Measurements from ENCODE around the gene SCD5.

The SCD5 gene

GRCh38 chr4:82744284-82744968 lies 54.2 kb downstream of the SCD5 start:
- TF ChIP-seq FOXP2 (optimal IDR thresholded peaks at IDR 0.05; ENCODE audit: borderline replicate concordance, extremely low read depth, extremely low read length, insufficient read depth), result no peak

GRCh38 chr4:82741188-82741587 lies 57.4 kb downstream of the SCD5 start:
- TF ChIP-seq FOXP2 (optimal IDR thresholded peaks at IDR 0.05; ENCODE audit: borderline replicate concordance, extremely low read depth, extremely low read length, insufficient read depth), result no peak

- no peak for TF ChIP-seq TAF1 (IDR thresholded peaks at IDR 0.05; ENCODE audit: borderline replicate concordance, insufficient read depth, low read length)
- peak; percentile 47 for TF ChIP-seq FOXP2 (optimal IDR thresholded peaks at IDR 0.05; ENCODE audit: borderline replicate concordance, extremely low read depth, extremely low read length, insufficient read depth)
Measured at GRCh38 chr4:82739287-82740190, 59.1 kb downstream of the SCD5 start.

GRCh38 chr4:82737354-82737753 lies 61.2 kb downstream of the SCD5 start:
- TF ChIP-seq REST (IDR thresholded peaks at IDR 0.05; ENCODE audit: insufficient read depth in 1 of 2, low read depth in 2 of 2, low read length in 2 of 2), result no peak
- TF ChIP-seq FOXP2 (optimal IDR thresholded peaks at IDR 0.05; ENCODE audit: borderline replicate concordance, extremely low read depth, extremely low read length, insufficient read depth), result no peak
- no peak for TF ChIP-seq POLR2AphosphoS5 (IDR thresholded peaks at IDR 0.05; ENCODE audit: low read depth, low read length)
- TF ChIP-seq TAF1 (IDR thresholded peaks at IDR 0.05; ENCODE audit: borderline replicate concordance, insufficient read depth, low read length), result no peak
- TF ChIP-seq SIN3A (IDR thresholded peaks at IDR 0.05; ENCODE audit: borderline replicate concordance, insufficient read depth, low read length), result no peak

GRCh38 chr4:82733636-82734035 lies 65.0 kb downstream of the SCD5 start:
- TF ChIP-seq FOXP2 (optimal IDR thresholded peaks at IDR 0.05; ENCODE audit: borderline replicate concordance, extremely low read depth, extremely low read length, insufficient read depth), result no peak
- TF ChIP-seq POLR2AphosphoS5 (IDR thresholded peaks at IDR 0.05; ENCODE audit: low read depth, low read length), result no peak
- TF ChIP-seq SIN3A (IDR thresholded peaks at IDR 0.05; ENCODE audit: borderline replicate concordance, insufficient read depth, low read length), result no peak

GRCh38 chr4:82728301-82728700 lies 70.3 kb downstream of the SCD5 start:
- TF ChIP-seq TAF1 (IDR thresholded peaks at IDR 0.05; ENCODE audit: borderline replicate concordance, insufficient read depth, low read length), result no peak
- no peak for TF ChIP-seq REST (IDR thresholded peaks at IDR 0.05; ENCODE audit: insufficient read depth in 1 of 2, low read depth in 2 of 2, low read length in 2 of 2)
- TF ChIP-seq FOXP2 (optimal IDR thresholded peaks at IDR 0.05; ENCODE audit: borderline replicate concordance, extremely low read depth, extremely low read length, insufficient read depth), result no peak
- no peak for TF ChIP-seq SIN3A (IDR thresholded peaks at IDR 0.05; ENCODE audit: borderline replicate concordance, insufficient read depth, low read length)
- no peak for TF ChIP-seq POLR2AphosphoS5 (IDR thresholded peaks at IDR 0.05; ENCODE audit: low read depth, low read length)

- TF ChIP-seq SIN3A (IDR thresholded peaks at IDR 0.05; ENCODE audit: borderline replicate concordance, insufficient read depth, low read length) (no peak), FOXP2 (optimal IDR thresholded peaks at IDR 0.05; ENCODE audit: borderline replicate concordance, extremely low read depth, extremely low read length, insufficient read depth) (no peak), POLR2AphosphoS5 (IDR thresholded peaks at IDR 0.05; ENCODE audit: low read depth, low read length) (no peak), REST (IDR thresholded peaks at IDR 0.05; ENCODE audit: insufficient read depth in 1 of 2, low read depth in 2 of 2, low read length in 2 of 2) (no peak), TAF1 (IDR thresholded peaks at IDR 0.05; ENCODE audit: borderline replicate concordance, insufficient read depth, low read length) (no peak)
Measured at GRCh38 chr4:82726596-82726995, 72.0 kb downstream of the SCD5 start.

All from PFSK-1 (cell line).